Activated T-cell treated with anti-CD3 and anti-CD28 coated beads, Interleukin-2, amount 50 U/mL, for 72 hours (primary cell): Measurements from ENCODE around the gene PIK3R3. TPM values are rescaled to one million over a fixed set of nuclear protein-coding genes. Genes with fewer than 3 reads are reported as not detected.
A peak's percentile ranks its signal among the peaks of the same experiment; 100 is the strongest.

Experiments used
- ATAC-seq, 2 donors: fragments of 150-1000 bp; cut with Tn5 transposase; replicated peaks in 1 of 2; 2 replicates each; pipeline ENCODE4 v1.10.0; 2021; ENCODE audit warnings: moderate library complexity in 2 of 2, mild to moderate bottlenecking in 1 of 2
- DNase-seq, 2 donors: peaks; one replicate each; pipeline ENCODE4 v3.0.0; 2021 to 2022; ENCODE audit warnings: mixed read lengths in 1 of 2
- H3K27ac Mint-ChIP-seq: one replicate; pipeline ENCODE4 v1.8.0; 2022; ENCODE audit warnings: mild to moderate bottlenecking, moderate library complexity, mixed read lengths
- H3K27me3 Mint-ChIP-seq: one replicate; pipeline ENCODE4 v1.8.0; 2022; ENCODE audit warnings: low read depth, mixed read lengths
- H3K36me3 Mint-ChIP-seq, 2 donors: one replicate each; pipeline ENCODE4 v1.8.0; 2022; ENCODE audit warnings: mixed read lengths in 2 of 2, mild to moderate bottlenecking in 1 of 2; ENCODE audit not compliant: insufficient read depth in 2 of 2
- H3K4me1 Mint-ChIP-seq: one replicate; pipeline ENCODE4 v1.8.0; 2022; ENCODE audit warnings: low read depth, mixed read lengths
- H3K4me3 Mint-ChIP-seq, 2 donors: one replicate each; pipeline ENCODE4 v1.8.0; 2022; ENCODE audit warnings: mild to moderate bottlenecking in 2 of 2, mixed read lengths in 2 of 2, moderate library complexity in 2 of 2
- H3K9me3 Mint-ChIP-seq, 2 donors: one replicate each; pipeline ENCODE4 v1.8.0; 2022; ENCODE audit warnings: mixed read lengths in 2 of 2
- total RNA-seq, 2 donors: library from RNA; stranded (reverse); gene quantifications; one replicate each; pipeline ENCODE4 v1.2.3, GENCODE V29; 2022

PIK3R3 gene
- total RNA-seq = under 1 TPM; 0.89 to 0.93 TPM

DNA sequence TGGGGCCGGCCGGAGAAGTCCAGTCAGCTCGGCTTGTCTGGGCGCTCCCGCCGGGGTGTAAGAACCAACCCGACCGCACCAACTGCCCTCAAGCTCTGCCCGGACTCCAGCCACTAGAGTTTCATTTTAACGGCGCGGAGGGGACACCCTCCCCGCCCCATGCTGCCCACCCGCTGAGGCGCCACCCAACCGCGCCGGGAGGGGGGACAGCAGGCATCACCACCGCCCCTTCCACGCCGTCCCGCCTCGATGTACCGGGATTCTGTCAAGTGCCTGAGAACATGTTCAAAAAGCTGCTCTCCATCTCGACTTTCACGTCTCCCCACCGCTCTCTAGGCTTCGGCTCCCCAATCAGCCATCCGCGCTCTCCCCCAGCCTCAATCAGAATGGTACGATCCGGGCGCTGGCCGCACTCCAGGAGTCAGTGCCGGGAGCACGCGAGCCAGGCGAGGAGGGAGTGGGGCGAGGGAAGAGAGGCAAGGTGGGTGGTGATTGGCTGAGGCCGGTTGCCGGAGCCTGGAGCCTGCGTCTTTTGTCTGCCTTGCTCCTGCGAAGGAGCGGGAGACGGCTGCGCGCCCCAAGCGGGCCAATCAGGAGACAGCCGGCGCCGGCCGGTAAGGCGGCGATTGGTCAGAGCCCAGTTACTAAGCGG is at the start of gene PIK3R3:
Gene PIK3R3 (minus strand): TSS at position 101 of the 652 bp plus-strand sequence. CDS start 677 bp downstream, outside the sequence.
- peak within 1 kb of the TSS; percentile 88 to 96 for H3K4me3 Mint-ChIP-seq
- peaks cover 76% of the 10 kb centered on the region for H3K27me3 Mint-ChIP-seq
- no peaks in the 10 kb centered on the region for H3K9me3 Mint-ChIP-seq
- peak within 1 kb of the TSS; percentile 91 for H3K27ac Mint-ChIP-seq
- H3K36me3 Mint-ChIP-seq = peaks cover 4 to 6% of the 10 kb centered on the region in 2 donors
- H3K4me1 Mint-ChIP-seq = peaks cover 42% of the 10 kb centered on the region
- ATAC-seq (peak; percentile 91 to 92), DNase-seq (peak; percentile 87 to 90)

DNA sequence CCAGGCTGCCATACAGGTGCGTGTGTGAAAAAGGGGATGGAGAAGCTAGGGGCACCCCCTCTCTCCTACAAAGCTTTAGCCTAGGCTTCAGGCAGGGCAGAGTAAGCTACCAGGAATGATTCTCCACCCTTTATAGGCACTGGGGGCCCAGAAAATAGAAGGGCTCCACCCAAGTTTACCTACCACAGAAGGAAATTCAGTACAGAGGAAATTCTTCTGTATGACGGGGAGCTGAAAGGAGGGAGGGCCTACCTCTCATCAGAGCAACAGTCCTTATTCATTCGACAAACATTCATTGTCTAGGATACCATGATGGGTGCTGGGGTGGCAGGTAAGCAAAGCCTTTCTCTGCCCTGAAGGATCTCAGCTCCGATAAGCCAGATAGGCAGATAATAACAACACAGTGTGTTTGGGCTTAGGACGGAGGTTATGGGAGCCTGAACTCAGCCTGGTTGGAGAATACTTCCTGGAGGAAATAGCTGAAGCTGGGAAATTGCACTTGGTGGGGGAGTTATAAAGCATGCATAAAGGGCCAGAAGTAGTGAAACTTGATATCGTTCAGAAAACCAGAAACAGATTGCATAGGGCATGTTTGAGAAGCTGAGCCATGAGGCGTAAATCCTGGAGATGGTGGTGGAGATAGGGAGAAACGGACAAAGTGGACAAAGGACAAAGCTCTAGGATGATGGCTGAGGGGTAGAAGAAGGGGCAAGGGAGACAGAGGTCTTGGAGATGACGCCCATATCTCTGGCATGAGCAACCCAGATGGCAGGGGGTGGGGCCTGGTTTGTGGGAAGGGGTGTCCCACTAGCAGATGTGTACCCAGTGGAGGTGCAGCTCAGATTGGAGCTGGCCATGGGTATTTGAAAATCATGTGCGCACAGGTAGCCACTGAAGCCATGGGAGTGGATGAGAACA is 49.2 kb upstream of the PIK3R3 start:
- Mint-ChIP-seq H3K4me1 (peaks cover 23% of the 10 kb centered on the region), H3K9me3 (no peaks in the 10 kb centered on the region), H3K27ac (no peak overlapping the region), H3K4me3 (no peak overlapping the region), H3K36me3 (no peaks in the 10 kb centered on the region), H3K27me3 (no peaks in the 10 kb centered on the region)
- ATAC-seq (no peak), DNase-seq (no peak)

DNA sequence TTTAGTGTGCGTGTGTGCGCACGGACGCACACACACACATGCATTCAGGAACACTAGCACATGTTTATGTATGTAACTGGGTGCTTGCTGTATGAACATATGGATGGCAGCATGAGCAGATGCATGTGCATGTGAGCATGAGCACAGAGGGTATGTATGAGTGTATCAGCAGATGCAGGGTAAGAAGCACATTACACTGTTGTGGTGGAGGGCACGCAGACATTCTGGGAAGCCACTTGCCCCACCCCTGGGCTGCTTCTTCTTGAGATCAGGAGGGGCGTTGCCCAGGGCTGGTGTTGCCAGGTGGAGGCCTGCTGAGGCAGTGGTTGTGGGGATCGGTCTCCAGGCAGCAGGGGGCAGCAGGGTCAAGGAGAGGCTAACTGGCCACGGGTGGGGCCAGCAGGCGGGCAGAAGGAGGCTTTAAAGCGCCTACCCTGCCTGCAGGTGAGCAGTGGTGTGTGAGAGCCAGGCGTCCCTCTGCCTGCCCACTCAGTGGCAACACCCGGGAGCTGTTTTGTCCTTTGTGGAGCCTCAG is 47.7 kb upstream of the PIK3R3 start:
- Mint-ChIP-seq H3K4me3 (no peak overlapping the region), H3K4me1 (peaks cover 16% of the 10 kb centered on the region), H3K36me3 (no peaks in the 10 kb centered on the region), H3K9me3 (no peaks in the 10 kb centered on the region), H3K27me3 (no peaks in the 10 kb centered on the region), H3K27ac (no peak overlapping the region)
- peak; percentile 10 to 24 for ATAC-seq
- DNase-seq = peak; percentile 27 to 37

DNA sequence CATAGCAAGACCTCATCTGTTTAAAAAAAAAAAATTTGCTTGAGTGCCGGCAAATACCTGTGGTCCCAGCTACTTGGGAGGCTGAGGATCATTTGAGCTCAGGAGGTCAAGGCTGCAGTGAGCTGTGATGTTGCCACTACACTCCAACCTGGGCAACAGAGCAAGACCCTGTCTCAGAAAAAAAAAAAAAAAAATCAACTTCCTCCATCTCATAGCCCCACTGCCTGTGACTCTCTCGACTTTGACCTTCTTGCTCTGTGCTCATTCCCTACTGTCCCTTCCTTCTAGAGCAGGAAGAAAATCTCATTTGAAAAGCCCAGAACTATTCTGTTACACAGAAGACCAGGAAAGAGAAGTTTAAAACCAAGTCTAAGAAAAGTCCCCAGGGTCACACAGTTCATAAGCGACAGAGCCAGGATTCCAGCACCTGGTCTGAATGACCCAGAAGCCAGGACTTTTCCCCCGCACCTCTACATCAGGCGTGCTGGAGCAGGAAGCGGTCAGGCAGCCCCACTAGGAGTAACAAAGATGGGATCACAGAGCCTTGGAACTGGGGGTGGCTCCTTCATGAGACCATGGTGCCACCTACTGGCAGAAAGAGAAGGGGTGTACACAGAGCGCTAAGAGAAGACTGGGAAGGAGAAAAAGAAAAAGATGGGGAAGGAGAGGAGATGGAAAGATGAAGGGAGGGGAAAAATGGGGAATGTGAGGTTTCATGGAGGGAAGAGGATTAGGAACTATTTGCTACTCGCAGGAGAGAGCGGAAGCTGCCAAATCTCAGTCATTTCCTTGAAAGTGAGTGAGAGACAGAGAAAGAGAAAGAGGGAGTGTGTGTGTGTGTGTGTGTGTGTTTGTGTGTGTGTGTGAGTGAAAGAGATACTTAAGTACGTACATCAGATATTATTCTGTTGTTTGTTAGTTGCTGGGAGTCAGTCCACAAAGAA is 47.0 kb upstream of the PIK3R3 start:
- H3K4me1 Mint-ChIP-seq = peaks cover 8% of the 10 kb centered on the region
- DNase-seq (peak; percentile 70 to 71), ATAC-seq (peak; percentile 77 to 84)
- no peak overlapping the region for H3K27ac Mint-ChIP-seq
- H3K4me3 Mint-ChIP-seq = no peak overlapping the region
- no peaks in the 10 kb centered on the region for H3K27me3 Mint-ChIP-seq
- no peaks in the 10 kb centered on the region for H3K36me3 Mint-ChIP-seq
- no peaks in the 10 kb centered on the region for H3K9me3 Mint-ChIP-seq

DNA sequence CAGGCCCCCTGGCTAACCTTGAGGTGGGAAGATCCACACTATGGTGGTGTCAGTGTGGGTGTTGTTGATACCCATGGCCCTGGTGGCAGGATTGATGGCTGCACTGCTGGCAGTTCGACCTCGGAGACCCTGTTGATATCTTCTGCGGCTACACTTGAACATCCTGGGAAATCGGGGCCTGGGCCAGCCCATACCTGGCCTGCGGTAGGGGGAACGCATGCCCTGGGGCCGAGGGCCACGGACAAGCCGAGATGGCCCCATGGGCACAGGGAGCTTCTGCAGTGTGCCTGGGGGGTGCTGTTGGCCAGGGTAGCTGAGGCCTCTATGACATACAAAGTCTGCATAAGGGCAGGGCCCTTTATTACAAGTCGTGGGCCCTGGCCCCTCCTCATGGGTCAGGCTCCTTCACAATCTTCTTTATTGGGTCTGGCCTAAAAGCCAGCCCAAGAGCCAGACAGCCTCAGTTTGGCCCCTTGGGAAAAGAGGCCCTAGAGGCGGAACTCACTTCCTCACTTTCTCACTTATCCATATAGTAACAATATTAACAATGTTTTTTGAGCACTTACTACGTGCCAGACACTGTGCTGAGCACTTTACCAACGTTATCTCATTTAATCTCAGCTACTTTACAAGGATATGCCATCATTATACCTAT is 43.9 kb upstream of the PIK3R3 start, which contains the start of gene P3R3URF:
Gene P3R3URF (minus strand): TSS at position 278 of the 655 bp plus-strand sequence. CDS start 17 bp downstream, at position 261.
- Mint-ChIP-seq H3K9me3 (no peaks in the 10 kb centered on the region), H3K36me3 (no peaks in the 10 kb centered on the region), H3K4me1 (no peaks in the 10 kb centered on the region), H3K27ac (no peak within 1 kb of the TSS), H3K4me3 (no peak within 1 kb of the TSS), H3K27me3 (no peaks in the 10 kb centered on the region)
- ATAC-seq = no peak
- no peak for DNase-seq

DNA sequence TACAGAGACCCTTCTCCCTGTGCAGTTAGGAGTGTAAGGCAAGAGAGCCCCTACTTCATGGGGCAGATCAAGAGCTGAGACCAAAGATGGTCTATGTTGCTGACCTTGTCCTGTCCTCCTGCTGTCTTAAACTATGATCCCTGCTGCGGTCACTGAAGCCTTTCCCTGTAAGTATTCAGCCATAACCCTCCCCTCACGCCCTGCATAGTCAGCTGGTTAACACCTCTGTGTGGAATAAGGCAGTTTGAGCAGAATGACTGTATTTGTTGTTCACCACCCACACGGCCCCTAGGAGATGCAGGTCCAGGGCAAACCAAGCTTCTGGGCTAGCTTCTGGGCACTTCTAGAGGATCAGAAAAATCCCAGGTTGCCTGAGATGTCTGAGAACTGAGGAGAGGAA is 42.8 kb upstream of the PIK3R3 start:
- Mint-ChIP-seq H3K27me3 (no peaks in the 10 kb centered on the region), H3K9me3 (no peaks in the 10 kb centered on the region), H3K4me3 (no peak overlapping the region), H3K27ac (no peak overlapping the region), H3K4me1 (no peaks in the 10 kb centered on the region), H3K36me3 (no peaks in the 10 kb centered on the region)
- DNase-seq = peak in 1 of 2 donors; percentile 10
- ATAC-seq = peak in 1 of 2 donors; percentile 51

DNA sequence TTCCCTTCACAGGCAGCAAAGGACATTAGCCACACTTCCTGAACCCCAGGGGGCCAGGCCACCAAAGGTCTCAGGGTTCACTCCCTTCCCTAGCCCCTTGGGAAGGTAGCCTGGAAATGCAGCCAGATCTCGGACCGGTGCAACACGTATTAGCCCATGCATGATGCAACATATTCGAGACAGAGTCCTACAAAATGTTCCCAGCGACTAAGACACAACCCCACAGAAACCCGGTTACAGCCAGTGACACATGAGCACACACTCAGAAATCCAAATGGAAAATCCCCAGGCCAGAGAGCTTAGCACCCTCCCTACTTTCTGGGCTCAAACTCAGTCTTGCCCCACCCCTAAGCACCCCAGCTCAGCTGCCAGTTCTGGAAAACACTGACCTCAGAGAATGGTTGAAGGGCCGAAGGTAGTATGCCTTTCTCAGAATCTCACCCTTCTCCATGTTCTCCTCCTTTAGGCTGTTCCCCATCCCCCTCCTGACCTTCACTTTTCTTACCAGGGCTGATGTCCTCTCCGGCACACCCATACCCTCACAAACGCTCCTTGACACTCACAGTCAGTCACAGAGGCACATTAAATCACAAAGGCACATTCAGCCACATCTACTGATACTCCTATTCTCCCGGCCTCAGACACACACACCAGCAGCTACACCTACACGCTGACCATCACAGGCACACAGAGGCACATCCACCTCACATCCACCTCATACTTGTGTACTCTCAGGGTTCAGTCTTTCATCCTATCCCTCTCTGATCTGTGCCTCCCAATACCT is 42.2 kb upstream of the PIK3R3 start, which contains the start of gene TSPAN1:
Gene TSPAN1 (plus strand): TSS at position 640 of the 784 bp plus-strand sequence. CDS start 6,021 bp downstream, outside the sequence.
- Mint-ChIP-seq H3K4me1 (no peaks in the 10 kb centered on the region), H3K27ac (no peak within 1 kb of the TSS), H3K4me3 (no peak within 1 kb of the TSS), H3K9me3 (no peaks in the 10 kb centered on the region), H3K27me3 (no peaks in the 10 kb centered on the region), H3K36me3 (no peaks in the 10 kb centered on the region)
- ATAC-seq (no peak), DNase-seq (no peak)

DNA sequence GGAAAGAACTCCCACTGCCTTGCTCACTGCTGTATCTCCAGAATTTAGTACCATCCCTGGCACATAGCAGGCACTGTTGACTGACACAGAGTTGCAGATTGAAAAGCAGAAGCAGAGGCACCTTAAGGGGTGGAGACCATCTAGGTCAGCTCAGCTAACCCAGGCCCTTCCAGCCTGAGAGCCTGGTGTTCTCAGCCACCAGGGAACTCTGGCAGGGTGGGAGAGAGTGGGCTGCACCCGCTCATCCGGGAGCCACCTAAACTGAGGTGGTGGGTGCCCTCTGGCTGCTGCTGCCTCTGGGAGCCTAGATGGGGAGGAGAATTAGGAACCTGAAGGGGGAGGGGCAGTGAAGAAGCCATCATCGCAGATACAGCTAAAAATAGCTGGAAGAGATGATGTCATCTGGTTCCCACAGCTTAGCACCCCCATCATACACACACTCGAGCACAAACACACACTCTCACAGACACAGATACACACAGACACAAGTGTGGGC is 41.0 kb upstream of the PIK3R3 start:
- no peaks in the 10 kb centered on the region for H3K36me3 Mint-ChIP-seq
- DNase-seq (no peak), ATAC-seq (no peak)
- H3K27ac Mint-ChIP-seq = no peak overlapping the region
- no peak overlapping the region for H3K4me3 Mint-ChIP-seq
- H3K27me3 Mint-ChIP-seq = no peaks in the 10 kb centered on the region
- H3K4me1 Mint-ChIP-seq = no peaks in the 10 kb centered on the region
- no peaks in the 10 kb centered on the region for H3K9me3 Mint-ChIP-seq

DNA sequence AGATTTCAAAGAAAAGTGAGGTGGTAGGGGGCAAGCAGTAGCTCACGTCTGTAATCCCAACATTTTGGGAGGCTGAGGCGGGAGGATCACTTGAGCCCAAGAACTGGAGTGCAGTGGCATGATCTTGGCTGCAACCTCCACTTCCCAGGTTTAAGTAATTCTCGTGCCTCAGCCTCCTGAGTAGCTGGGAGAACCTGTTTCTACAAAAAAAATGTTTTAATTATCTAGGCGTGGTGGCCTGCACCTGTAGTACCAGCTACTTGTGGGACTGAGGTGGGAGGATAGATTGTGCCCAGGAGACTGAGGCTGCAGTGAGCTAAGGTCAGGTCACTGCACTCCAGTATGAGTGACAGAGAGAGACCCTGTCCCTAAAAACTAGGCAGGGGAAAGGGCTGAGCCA is 39.9 kb upstream of the PIK3R3 start:
- Mint-ChIP-seq H3K4me1 (peaks cover 5% of the 10 kb centered on the region), H3K36me3 (no peaks in the 10 kb centered on the region), H3K27ac (no peak overlapping the region), H3K9me3 (no peaks in the 10 kb centered on the region), H3K27me3 (peaks cover 5% of the 10 kb centered on the region), H3K4me3 (no peak overlapping the region)
- DNase-seq (no peak), ATAC-seq (no peak)

DNA sequence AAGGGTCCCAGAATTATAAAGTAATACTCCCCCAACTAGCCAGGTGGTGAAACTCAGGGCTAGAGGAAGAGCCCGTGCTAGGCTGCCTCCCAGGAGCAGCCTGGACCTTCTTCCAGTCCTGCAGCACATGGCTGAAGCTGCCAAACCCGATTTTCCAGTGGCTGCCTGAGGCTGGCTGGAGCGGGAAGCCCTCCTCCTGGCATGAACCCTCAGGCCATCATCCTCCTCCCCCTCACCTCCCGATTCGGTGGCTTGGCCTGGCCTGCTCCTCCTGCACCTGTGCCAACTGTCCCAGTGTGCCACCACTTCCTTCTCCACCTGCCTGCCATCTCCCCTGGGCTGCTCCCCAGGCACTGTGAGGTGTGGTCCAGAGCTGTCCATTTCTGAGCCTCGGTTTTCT is 39.4 kb upstream of the PIK3R3 start:
- Mint-ChIP-seq H3K36me3 (no peaks in the 10 kb centered on the region), H3K4me1 (peaks cover 8% of the 10 kb centered on the region), H3K9me3 (no peaks in the 10 kb centered on the region), H3K27me3 (peaks cover 5% of the 10 kb centered on the region), H3K27ac (no peak overlapping the region), H3K4me3 (no peak overlapping the region)
- DNase-seq (no peak), ATAC-seq (no peak)

DNA sequence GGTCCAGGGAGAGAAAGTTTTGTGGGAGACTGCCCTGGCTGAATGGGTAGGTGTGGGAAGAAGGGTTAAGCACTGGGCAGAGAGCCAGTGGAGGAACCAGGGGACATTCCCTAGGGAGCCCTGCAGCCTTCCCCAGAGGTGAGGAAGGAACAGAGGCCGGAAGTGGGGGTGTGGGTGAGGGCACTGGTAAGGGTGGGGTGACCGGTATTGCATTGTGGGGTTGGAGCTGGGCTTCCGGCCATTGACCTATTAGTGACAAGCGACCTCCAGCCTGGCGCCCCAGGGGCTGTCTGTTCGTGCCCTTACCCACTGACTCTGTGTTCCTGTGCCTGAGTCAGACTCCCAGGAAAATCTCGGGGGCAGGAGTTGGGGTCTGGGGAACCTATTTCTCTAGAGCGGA is 38.9 kb upstream of the PIK3R3 start:
- Mint-ChIP-seq H3K4me3 (no peak overlapping the region), H3K4me1 (peaks cover 14% of the 10 kb centered on the region), H3K9me3 (no peaks in the 10 kb centered on the region), H3K36me3 (no peaks in the 10 kb centered on the region), H3K27ac (no peak overlapping the region), H3K27me3 (peaks cover 5% of the 10 kb centered on the region)
- DNase-seq (no peak), ATAC-seq (no peak)
